Measurements from ENCODE around the gene PAXX. TPM values are rescaled to one million over a fixed set of nuclear protein-coding genes. Genes with fewer than 3 reads are reported as not detected.

The PAXX gene
- total and polyA plus RNA-seq, 2 donors (not counting 1 experiment from before 2014, with no cell fraction given), result 74.8 to 167 TPM

DNA sequence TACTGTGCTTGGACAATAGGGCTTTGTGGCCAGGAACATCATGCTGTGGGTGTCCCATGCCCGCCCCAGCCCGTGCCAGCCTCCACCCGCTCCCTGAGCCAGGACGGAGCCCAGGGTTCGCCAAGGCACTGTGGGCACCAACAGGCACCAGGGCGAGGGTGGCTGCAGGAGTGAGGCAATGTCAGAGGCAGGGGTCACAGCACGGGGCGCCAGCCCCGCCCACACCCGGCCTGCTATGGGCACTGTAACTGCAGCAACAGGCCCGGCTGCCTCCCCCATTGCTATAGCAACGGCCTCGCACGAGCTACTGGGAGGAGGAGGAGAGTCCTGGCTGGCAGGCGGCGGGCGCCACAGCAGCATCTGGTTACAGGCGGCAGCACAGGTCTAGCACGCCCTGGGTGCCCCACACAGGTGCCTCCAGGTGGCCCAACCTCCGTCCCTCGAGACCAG, 33.3 kb downstream of the PAXX start:
- H3K36me3 ChIP-seq (replicated peaks in 1 of 2; ENCODE audit: control extremely low read depth in 1 of 2, control insufficient read depth in 1 of 2, extremely low read depth in 1 of 2, insufficient read depth in 2 of 2, low read length in 1 of 2), result no peaks in the 10 kb centered on the region
- H3K4me1 Mint-ChIP-seq, result peaks cover 36% of the 10 kb centered on the region
- H3K4me3 Mint-ChIP-seq, result peak overlapping the region; percentile 41
- no peaks in the 10 kb centered on the region for H3K27me3 ChIP-seq (replicated peaks in 1 of 4; ENCODE audit: control extremely low read depth in 1 of 4, control insufficient read depth in 3 of 4, insufficient read depth in 4 of 4, low read length in 3 of 4)
- TF ChIP-seq, protein P1, sequence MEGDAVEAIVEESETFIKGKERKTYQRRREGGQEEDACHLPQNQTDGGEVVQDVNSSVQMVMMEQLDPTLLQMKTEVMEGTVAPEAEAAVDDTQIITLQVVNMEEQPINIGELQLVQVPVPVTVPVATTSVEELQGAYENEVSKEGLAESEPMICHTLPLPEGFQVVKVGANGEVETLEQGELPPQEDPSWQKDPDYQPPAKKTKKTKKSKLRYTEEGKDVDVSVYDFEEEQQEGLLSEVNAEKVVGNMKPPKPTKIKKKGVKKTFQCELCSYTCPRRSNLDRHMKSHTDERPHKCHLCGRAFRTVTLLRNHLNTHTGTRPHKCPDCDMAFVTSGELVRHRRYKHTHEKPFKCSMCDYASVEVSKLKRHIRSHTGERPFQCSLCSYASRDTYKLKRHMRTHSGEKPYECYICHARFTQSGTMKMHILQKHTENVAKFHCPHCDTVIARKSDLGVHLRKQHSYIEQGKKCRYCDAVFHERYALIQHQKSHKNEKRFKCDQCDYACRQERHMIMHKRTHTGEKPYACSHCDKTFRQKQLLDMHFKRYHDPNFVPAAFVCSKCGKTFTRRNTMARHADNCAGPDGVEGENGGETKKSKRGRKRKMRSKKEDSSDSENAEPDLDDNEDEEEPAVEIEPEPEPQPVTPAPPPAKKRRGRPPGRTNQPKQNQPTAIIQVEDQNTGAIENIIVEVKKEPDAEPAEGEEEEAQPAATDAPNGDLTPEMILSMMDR (IDR thresholded peaks at IDR 0.05), result no peak
- no peak for TF ChIP-seq EZH2 (IDR thresholded peaks at IDR 0.05; ENCODE audit: borderline replicate concordance, insufficient read depth, low read depth, low read length, poor library complexity, severe bottlenecking)
- no peaks in the 10 kb centered on the region for H3K79me2 ChIP-seq (ENCODE audit: control insufficient read depth, insufficient read depth, low read length)
- H3K9me3 Mint-ChIP-seq (ENCODE audit: insufficient read depth), result no peaks in the 10 kb centered on the region
- ChIA-PET CTCF (interaction anchor here (0.7 to 5.9 kb wide), 13 partner anchors 9 to 238 kb away, joined by 3 to 49 read pairs (median 6); partner anchors contain the start of genes CLIC3, NPDC1 and SAPCD2), POLR2A (interaction anchor here (0.6 kb wide), 1 partner anchor 22 kb away, joined by 5 read pairs; no protein-coding TSS in a partner anchor)
- no peak overlapping the region for H3K4me2 ChIP-seq (replicated peaks; ENCODE audit: low read depth, low read length, poor library complexity, severe bottlenecking)
- H3K9me3 ChIP-seq (ENCODE audit: control extremely low read depth in 1 of 3, control insufficient read depth in 2 of 3, insufficient read depth in 1 of 3, low read length in 2 of 3), result peaks cover 0 to 12% (median 0%) of the 10 kb centered on the region in 3 donors
- peaks cover 11% of the 10 kb centered on the region for H4K20me1 ChIP-seq (ENCODE audit: control insufficient read depth, insufficient read depth, low read length, poor library complexity, severe bottlenecking)
- H3K27ac Mint-ChIP-seq, result peak overlapping the region; percentile 56
- intact Hi-C loops (cut with micrococcal nuclease), result loop anchor here (1.0 kb wide), 1 partner anchor 75 kb away; no protein-coding TSS in a partner anchor
- peak; percentile 15 for ATAC-seq (ENCODE audit: low read depth)
- H2AFZ ChIP-seq (ENCODE audit: insufficient read depth, low read depth, low read length, poor library complexity, severe bottlenecking), result no peak overlapping the region
- DNase-seq, result peak; percentile 74
- H3K4me1 ChIP-seq (ENCODE audit: control insufficient read depth in 2 of 2, insufficient read depth in 2 of 2, low read length in 2 of 2), result peaks cover 25 to 42% of the 10 kb centered on the region in 2 donors
- WGBS (ENCODE audit: insufficient coverage), result 65% methylated on average over 20 of the region's 21 CpGs
- H3K27me3 Mint-ChIP-seq, result no peaks in the 10 kb centered on the region
- H3K27ac ChIP-seq (ENCODE audit: low read length in 2 of 2), result peak overlapping the region in 1 of 2 donors; percentile 39
- no peak overlapping the region for H3K4me3 ChIP-seq (ENCODE audit: control extremely low read depth in 1 of 5, extremely low read depth in 1 of 5, insufficient read depth in 1 of 5, low read depth in 2 of 5, low read length in 4 of 5)
- no peak overlapping the region for H3K9ac ChIP-seq (ENCODE audit: low read length)

DNA sequence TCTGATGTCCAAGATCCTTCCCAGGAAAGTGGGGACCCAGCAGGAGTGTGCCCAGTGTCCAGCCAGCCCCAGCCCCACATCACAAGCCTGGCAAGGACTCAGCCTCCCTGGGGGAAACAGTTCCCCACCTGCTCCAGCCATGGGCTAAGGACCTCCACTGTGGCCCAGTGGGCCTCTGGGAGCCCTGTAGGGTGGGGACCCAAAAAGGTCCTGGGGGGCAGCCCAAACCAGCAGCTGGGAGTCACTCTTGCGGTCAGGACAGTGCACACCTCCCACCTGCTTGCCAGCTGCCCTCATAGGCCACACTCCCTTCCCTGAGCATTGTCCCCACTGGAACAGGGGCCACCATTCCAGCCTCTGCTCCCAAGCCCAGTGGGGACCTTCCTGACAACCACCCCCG, 34.2 kb downstream of the PAXX start:
- Histone ChIP-seq H3K9ac (ENCODE audit: low read length) (no peak overlapping the region), H3K79me2 (ENCODE audit: control insufficient read depth, insufficient read depth, low read length) (peaks cover 6% of the 10 kb centered on the region), H2AFZ (ENCODE audit: insufficient read depth, low read depth, low read length, poor library complexity, severe bottlenecking) (no peak overlapping the region), H3K4me2 (replicated peaks; ENCODE audit: low read depth, low read length, poor library complexity, severe bottlenecking) (peak overlapping the region; percentile 14), H3K9me3 (ENCODE audit: control extremely low read depth in 1 of 3, control insufficient read depth in 2 of 3, insufficient read depth in 1 of 3, low read length in 2 of 3) (peaks cover 0 to 12% (median 0%) of the 10 kb centered on the region in 3 donors), H4K20me1 (ENCODE audit: control insufficient read depth, insufficient read depth, low read length, poor library complexity, severe bottlenecking) (peaks cover 11% of the 10 kb centered on the region), H3K4me1 (ENCODE audit: control insufficient read depth in 2 of 2, insufficient read depth in 2 of 2, low read length in 2 of 2) (peaks cover 34 to 50% of the 10 kb centered on the region in 2 donors), H3K4me3 (ENCODE audit: control extremely low read depth in 1 of 5, extremely low read depth in 1 of 5, insufficient read depth in 1 of 5, low read depth in 2 of 5, low read length in 4 of 5) (no peak overlapping the region), H3K36me3 (replicated peaks in 1 of 2; ENCODE audit: control extremely low read depth in 1 of 2, control insufficient read depth in 1 of 2, extremely low read depth in 1 of 2, insufficient read depth in 2 of 2, low read length in 1 of 2) (no peaks in the 10 kb centered on the region), H3K27ac (ENCODE audit: low read length in 2 of 2) (no peak overlapping the region), H3K27me3 (replicated peaks in 1 of 4; ENCODE audit: control extremely low read depth in 1 of 4, control insufficient read depth in 3 of 4, insufficient read depth in 4 of 4, low read length in 3 of 4) (no peaks in the 10 kb centered on the region)
- ATAC-seq (ENCODE audit: low read depth) (no peak), DNase-seq (no peak)
- 89% methylated on average over 2 of the region's 2 CpGs for WGBS (ENCODE audit: insufficient coverage)
- intact Hi-C loops (cut with micrococcal nuclease), result no loop called here
- CTCF ChIA-PET, result interaction anchor here (1.0 to 5.9 kb wide), 15 partner anchors 8 to 260 kb away, joined by 3 to 49 read pairs (median 5); partner anchors contain the start of genes CLIC3, NPDC1 and SAPCD2
- TF ChIP-seq EZH2 (IDR thresholded peaks at IDR 0.05; ENCODE audit: borderline replicate concordance, insufficient read depth, low read depth, low read length, poor library complexity, severe bottlenecking), result no peak
- TF ChIP-seq, protein P1 (IDR thresholded peaks at IDR 0.05), result no peak
- peak overlapping the region; percentile 41 for H3K4me3 Mint-ChIP-seq
- POLR2A ChIA-PET, result interaction anchor here (0.6 to 1.1 kb wide), 2 partner anchors 31 to 32 kb away, joined by 3 to 4 read pairs; no protein-coding TSS in a partner anchor
- no peaks in the 10 kb centered on the region for H3K27me3 Mint-ChIP-seq
- H3K27ac Mint-ChIP-seq, result peak overlapping the region; percentile 56
- H3K4me1 Mint-ChIP-seq, result peaks cover 42% of the 10 kb centered on the region
- H3K9me3 Mint-ChIP-seq (ENCODE audit: insufficient read depth), result no peaks in the 10 kb centered on the region
